Upper lobe of right lung (tissue), 1 donor: ENCODE results near the gene NLE1. TPM values are rescaled to one million over a fixed set of nuclear protein-coding genes. Genes with fewer than 3 reads are reported as not detected.

Experiments
- ATAC-seq: fragments of 200-7000 bp; cut with Tn5 transposase; one replicate; pipeline ENCODE4 v1.9.1; 2020; ENCODE audit warnings: mild to moderate bottlenecking, moderate library complexity
- DNase-seq: peaks from one replicate; pipeline ENCODE4 v3.0.0-alpha.2; 2020
- H3K27ac ChIP-seq: fragments of 200-600 bp; one replicate; pipeline ENCODE4 v1.8.0; 2022
- H3K27me3 ChIP-seq: fragments of 200-600 bp; one replicate; pipeline ENCODE4 v1.8.0; 2022; ENCODE audit warnings: mild to moderate bottlenecking
- H3K36me3 ChIP-seq: fragments of 200-600 bp; one replicate; pipeline ENCODE4 v1.8.0; 2022
- H3K4me1 ChIP-seq: fragments of 200-600 bp; one replicate; pipeline ENCODE4 v1.8.0; 2022
- H3K4me3 ChIP-seq: fragments of 200-600 bp; one replicate; pipeline ENCODE4 v1.8.0; 2022; ENCODE audit warnings: mild to moderate bottlenecking
- H3K9me3 ChIP-seq: fragments of 200-600 bp; one replicate; pipeline ENCODE4 v1.8.0; 2022
- intact Hi-C: fragments of 100-400 bp; cut with DNase I; formaldehyde crosslinking; loops from one replicate; pipeline ENCODE4 v1.11.0; 2022
- total RNA-seq: library from RNA; stranded (reverse); fragmentation: NEBNext Ultra II Directional; extraction: Animal tissue kit (Norgen Biotek cat#: 25700); gene quantifications from one replicate; pipeline ENCODE4 v1.2.1, GENCODE V29; 2021
- TF ChIP-seq, protein P1 (sequence below): fragments of 200-600 bp; IDR thresholded peaks from one replicate; pipeline ENCODE4 v1.8.0; 2022; ENCODE audit warnings: antibody characterized with exemption
- donor health status: DM: no; HTN: yes; CAD: no; lungs with severe emphysema.

Gene NLE1
- total RNA-seq, 1 donor from 2014 or later, result 10.1 TPM

GRCh38 chr17:35149941-35150340 lies 7.8 kb upstream of the NLE1 start:
- Histone ChIP-seq H3K9me3 (no peaks in the 10 kb centered on the region), H3K36me3 (no peaks in the 10 kb centered on the region), H3K27ac (no peak overlapping the region), H3K4me3 (no peak overlapping the region), H3K4me1 (no peaks in the 10 kb centered on the region), H3K27me3 (no peaks in the 10 kb centered on the region)
- TF ChIP-seq, protein P1, sequence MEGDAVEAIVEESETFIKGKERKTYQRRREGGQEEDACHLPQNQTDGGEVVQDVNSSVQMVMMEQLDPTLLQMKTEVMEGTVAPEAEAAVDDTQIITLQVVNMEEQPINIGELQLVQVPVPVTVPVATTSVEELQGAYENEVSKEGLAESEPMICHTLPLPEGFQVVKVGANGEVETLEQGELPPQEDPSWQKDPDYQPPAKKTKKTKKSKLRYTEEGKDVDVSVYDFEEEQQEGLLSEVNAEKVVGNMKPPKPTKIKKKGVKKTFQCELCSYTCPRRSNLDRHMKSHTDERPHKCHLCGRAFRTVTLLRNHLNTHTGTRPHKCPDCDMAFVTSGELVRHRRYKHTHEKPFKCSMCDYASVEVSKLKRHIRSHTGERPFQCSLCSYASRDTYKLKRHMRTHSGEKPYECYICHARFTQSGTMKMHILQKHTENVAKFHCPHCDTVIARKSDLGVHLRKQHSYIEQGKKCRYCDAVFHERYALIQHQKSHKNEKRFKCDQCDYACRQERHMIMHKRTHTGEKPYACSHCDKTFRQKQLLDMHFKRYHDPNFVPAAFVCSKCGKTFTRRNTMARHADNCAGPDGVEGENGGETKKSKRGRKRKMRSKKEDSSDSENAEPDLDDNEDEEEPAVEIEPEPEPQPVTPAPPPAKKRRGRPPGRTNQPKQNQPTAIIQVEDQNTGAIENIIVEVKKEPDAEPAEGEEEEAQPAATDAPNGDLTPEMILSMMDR, result no peak
- DNase-seq (no peak), ATAC-seq (no peak)
- intact Hi-C loops, result no loop called here

GRCh38 chr17:35148144-35148543 lies 6.0 kb upstream of the NLE1 start:
- Histone ChIP-seq H3K4me1 (no peaks in the 10 kb centered on the region), H3K36me3 (no peaks in the 10 kb centered on the region), H3K4me3 (no peak overlapping the region), H3K27me3 (no peaks in the 10 kb centered on the region), H3K27ac (no peak overlapping the region), H3K9me3 (no peaks in the 10 kb centered on the region)
- ATAC-seq, result no peak
- no peak for DNase-seq
- TF ChIP-seq, protein P1, result no peak
- intact Hi-C loops, result no loop called here

- no peak for DNase-seq
- peak; percentile 10 for ATAC-seq
- Histone ChIP-seq H3K27me3 (no peaks in the 10 kb centered on the region), H3K4me3 (no peak within 1 kb of the TSS), H3K4me1 (no peaks in the 10 kb centered on the region), H3K36me3 (no peaks in the 10 kb centered on the region), H3K27ac (no peak within 1 kb of the TSS), H3K9me3 (no peaks in the 10 kb centered on the region)
- TF ChIP-seq, protein P1, result no peak
- intact Hi-C loops, result no loop called here
These were observed 5.3 kb upstream of the NLE1 start, which contains the start of gene UNC45B for GRCh38 chr17:35147375-35147905. Gene UNC45B, plus strand, starts transcription at chr17:35147817. Its CDS starts 447 bp downstream, at chr17:35148264.

DNA sequence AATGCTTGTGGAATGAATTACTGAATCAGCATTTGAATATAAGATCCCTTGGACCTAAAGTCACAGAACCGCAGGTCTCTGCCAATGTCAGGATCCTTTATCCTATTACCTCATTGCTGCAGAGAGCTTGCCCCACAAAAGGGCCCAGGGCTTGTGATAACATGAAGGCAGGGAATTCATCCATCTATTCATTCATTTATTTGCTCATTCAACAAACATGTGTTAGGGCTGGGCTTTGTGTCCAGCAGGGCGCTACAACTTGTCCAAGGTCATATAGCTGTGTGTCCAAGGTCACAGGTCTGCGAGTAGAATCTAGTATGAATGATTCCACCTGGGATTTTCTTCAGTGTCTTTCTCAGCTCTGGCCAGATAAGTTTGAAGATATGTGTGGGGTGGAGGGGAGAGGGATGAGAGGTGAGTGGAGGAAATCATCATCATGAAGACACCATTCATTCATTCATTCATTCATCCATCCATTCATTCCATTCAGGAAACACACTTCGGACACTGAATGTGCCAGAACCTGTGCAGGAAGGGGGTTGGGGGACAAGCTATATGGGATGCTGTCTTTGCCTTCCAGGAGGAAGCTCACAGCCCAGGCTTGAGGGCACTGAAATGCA lies 4.2 kb upstream of the NLE1 start:
- ATAC-seq (no peak), DNase-seq (no peak)
- no peak overlapping the region for H3K4me3 ChIP-seq
- TF ChIP-seq, protein P1, result no peak
- no peaks in the 10 kb centered on the region for H3K9me3 ChIP-seq
- H3K27me3 ChIP-seq, result no peaks in the 10 kb centered on the region
- peaks cover under 1% of the 10 kb centered on the region for H3K4me1 ChIP-seq
- no peak overlapping the region for H3K27ac ChIP-seq
- no peaks in the 10 kb centered on the region for H3K36me3 ChIP-seq
- intact Hi-C loops, result no loop called here

DNA sequence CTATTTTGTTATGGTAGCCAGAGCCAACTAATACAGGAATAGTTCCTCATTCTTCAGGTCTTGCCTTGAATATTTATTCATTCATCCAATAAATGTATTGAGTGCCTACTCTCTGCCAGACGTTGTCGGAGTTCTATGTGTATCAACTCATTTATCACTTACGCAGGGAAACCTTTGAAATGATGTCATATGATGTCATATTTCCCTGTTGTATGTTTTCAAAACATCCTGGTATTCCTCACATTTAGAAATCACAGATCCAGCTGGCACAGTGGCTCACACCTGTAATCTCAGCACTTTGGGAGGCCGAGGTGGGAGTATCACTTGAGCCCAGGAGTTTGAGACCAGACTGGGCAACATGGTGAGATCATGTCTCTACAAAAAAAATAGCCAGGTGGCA lies 2.7 kb upstream of the NLE1 start:
- Histone ChIP-seq H3K27me3 (no peaks in the 10 kb centered on the region), H3K27ac (no peak overlapping the region), H3K9me3 (no peaks in the 10 kb centered on the region), H3K4me1 (peaks cover 13% of the 10 kb centered on the region), H3K36me3 (no peaks in the 10 kb centered on the region), H3K4me3 (no peak overlapping the region)
- intact Hi-C loops, result no loop called here
- ATAC-seq (no peak), DNase-seq (no peak)
- TF ChIP-seq, protein P1, result no peak
